ENCODE results near the gene TTC9. TPM values are rescaled to one million over a fixed set of nuclear protein-coding genes. Genes with fewer than 3 reads are reported as not detected.

Gene TTC9
- total RNA-seq, 4 donors from 2014 or later, result 3.6 to 8.7 (median 4.7) TPM

DNA sequence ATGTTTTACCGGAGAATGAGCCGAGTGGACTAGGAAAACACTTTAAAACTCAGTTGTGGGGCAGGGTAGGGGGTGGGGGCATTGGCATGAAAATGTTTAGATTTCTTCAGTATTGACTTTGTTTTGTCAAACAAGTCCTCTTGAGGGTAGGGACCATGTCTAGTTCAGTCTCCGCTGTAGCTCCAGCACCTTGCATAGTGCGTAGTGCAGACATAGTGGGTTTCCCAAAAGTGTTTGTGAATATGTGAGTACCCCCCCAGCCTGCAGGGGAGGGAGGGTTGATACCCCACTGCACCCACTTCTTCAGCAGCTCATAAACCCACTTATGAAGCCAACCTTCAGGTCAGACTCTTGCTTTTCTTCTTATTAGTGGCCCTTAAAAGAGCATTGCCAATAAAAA, 71.4 kb downstream of the TTC9 start:
- 81% methylated on average over 4 of the region's 4 CpGs for WGBS
- H3K4me3 ChIP-seq, result no peak overlapping the region
- TF ChIP-seq POLR2A (IDR thresholded peaks at IDR 0.05), result no peak
- TF ChIP-seq, protein P1, sequence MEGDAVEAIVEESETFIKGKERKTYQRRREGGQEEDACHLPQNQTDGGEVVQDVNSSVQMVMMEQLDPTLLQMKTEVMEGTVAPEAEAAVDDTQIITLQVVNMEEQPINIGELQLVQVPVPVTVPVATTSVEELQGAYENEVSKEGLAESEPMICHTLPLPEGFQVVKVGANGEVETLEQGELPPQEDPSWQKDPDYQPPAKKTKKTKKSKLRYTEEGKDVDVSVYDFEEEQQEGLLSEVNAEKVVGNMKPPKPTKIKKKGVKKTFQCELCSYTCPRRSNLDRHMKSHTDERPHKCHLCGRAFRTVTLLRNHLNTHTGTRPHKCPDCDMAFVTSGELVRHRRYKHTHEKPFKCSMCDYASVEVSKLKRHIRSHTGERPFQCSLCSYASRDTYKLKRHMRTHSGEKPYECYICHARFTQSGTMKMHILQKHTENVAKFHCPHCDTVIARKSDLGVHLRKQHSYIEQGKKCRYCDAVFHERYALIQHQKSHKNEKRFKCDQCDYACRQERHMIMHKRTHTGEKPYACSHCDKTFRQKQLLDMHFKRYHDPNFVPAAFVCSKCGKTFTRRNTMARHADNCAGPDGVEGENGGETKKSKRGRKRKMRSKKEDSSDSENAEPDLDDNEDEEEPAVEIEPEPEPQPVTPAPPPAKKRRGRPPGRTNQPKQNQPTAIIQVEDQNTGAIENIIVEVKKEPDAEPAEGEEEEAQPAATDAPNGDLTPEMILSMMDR (IDR thresholded peaks at IDR 0.05), result no peak
- TF ChIP-seq EP300 (IDR thresholded peaks at IDR 0.05), result no peak
- no peak for TF ChIP-seq POLR2AphosphoS5 (IDR thresholded peaks at IDR 0.05)
- peaks cover 37% of the 10 kb centered on the region for H3K4me1 ChIP-seq
- no peaks in the 10 kb centered on the region for H3K27me3 ChIP-seq
- H3K36me3 ChIP-seq, result no peaks in the 10 kb centered on the region
- no peak for DNase-seq (ENCODE audit: low spot score in 2 of 2)
- H3K9me3 ChIP-seq, result no peaks in the 10 kb centered on the region
- H3K27ac ChIP-seq, result no peak overlapping the region

- TF ChIP-seq, protein P1 (IDR thresholded peaks at IDR 0.05), result no peak
- TF ChIP-seq POLR2A (IDR thresholded peaks at IDR 0.05), result no peak
- TF ChIP-seq POLR2AphosphoS5 (IDR thresholded peaks at IDR 0.05), result no peak
- no peak for TF ChIP-seq EP300 (IDR thresholded peaks at IDR 0.05)
- Histone ChIP-seq H3K4me1 (peaks cover 37% of the 10 kb centered on the region), H3K27ac (no peak overlapping the region), H3K4me3 (no peak overlapping the region), H3K27me3 (no peaks in the 10 kb centered on the region), H3K36me3 (no peaks in the 10 kb centered on the region), H3K9me3 (no peaks in the 10 kb centered on the region)
- no peak for DNase-seq (ENCODE audit: low spot score in 2 of 2)
- 34% methylated on average over 3 of the region's 3 CpGs for WGBS
Measured at GRCh38 chr14:70713511-70713916, 71.8 kb downstream of the TTC9 start.

GRCh38 chr14:70714055-70714550, 72.4 kb downstream of the TTC9 start:
- H3K4me1 ChIP-seq, result peaks cover 36% of the 10 kb centered on the region
- no peak overlapping the region for H3K27ac ChIP-seq
- no peaks in the 10 kb centered on the region for H3K36me3 ChIP-seq
- no peak for DNase-seq (ENCODE audit: low spot score in 2 of 2)
- WGBS, result 19% methylated on average over 8 of the region's 8 CpGs
- no peak overlapping the region for H3K4me3 ChIP-seq
- H3K9me3 ChIP-seq, result no peaks in the 10 kb centered on the region
- TF ChIP-seq EP300 (IDR thresholded peaks at IDR 0.05) (no peak), POLR2AphosphoS5 (IDR thresholded peaks at IDR 0.05) (no peak), POLR2A (IDR thresholded peaks at IDR 0.05) (no peak)
- TF ChIP-seq, protein P1 (IDR thresholded peaks at IDR 0.05), result peak; percentile 37 to 42
- no peaks in the 10 kb centered on the region for H3K27me3 ChIP-seq

- 53% methylated on average over 5 of the region's 5 CpGs for WGBS
- TF ChIP-seq POLR2AphosphoS5 (IDR thresholded peaks at IDR 0.05) (no peak), EP300 (IDR thresholded peaks at IDR 0.05) (no peak), POLR2A (IDR thresholded peaks at IDR 0.05) (no peak)
- TF ChIP-seq, protein P1 (IDR thresholded peaks at IDR 0.05), result no peak
- Histone ChIP-seq H3K27me3 (no peaks in the 10 kb centered on the region), H3K4me3 (no peak overlapping the region), H3K9me3 (no peaks in the 10 kb centered on the region), H3K27ac (no peak overlapping the region), H3K36me3 (no peaks in the 10 kb centered on the region), H3K4me1 (peaks cover 14% of the 10 kb centered on the region)
- DNase-seq (ENCODE audit: low spot score in 2 of 2), result no peak
Measured at GRCh38 chr14:70716483-70716882, 74.8 kb downstream of the TTC9 start.

DNA sequence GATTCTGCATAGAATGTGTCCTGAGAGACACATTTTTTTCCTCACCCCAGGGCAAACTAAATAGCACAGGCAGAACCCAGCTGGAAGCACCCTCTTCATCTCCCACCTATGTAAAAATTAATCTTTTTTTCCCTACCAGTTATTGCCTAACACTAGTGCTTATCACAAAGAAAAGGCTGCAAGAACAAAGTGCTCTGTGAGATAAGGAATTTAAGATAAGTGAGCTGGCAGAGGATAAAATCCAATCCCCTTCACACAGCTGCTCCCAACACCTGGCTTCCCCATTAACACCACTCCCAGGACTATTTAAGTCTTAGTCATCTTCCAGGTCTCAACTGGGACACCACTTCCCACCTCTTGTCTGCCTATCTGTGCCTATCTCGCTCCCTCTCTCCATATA, 75.2 kb downstream of the TTC9 start:
- H3K4me3 ChIP-seq, result no peak overlapping the region
- H3K9me3 ChIP-seq, result no peaks in the 10 kb centered on the region
- H3K4me1 ChIP-seq, result peaks cover 12% of the 10 kb centered on the region
- H3K36me3 ChIP-seq, result no peaks in the 10 kb centered on the region
- TF ChIP-seq POLR2AphosphoS5 (IDR thresholded peaks at IDR 0.05) (no peak), POLR2A (IDR thresholded peaks at IDR 0.05) (no peak), EP300 (IDR thresholded peaks at IDR 0.05) (no peak)
- TF ChIP-seq, protein P1 (IDR thresholded peaks at IDR 0.05), result no peak
- DNase-seq (ENCODE audit: low spot score in 2 of 2), result no peak
- no peak overlapping the region for H3K27ac ChIP-seq
- H3K27me3 ChIP-seq, result no peaks in the 10 kb centered on the region
- WGBS, result 43% methylated on average over 1 of the region's 1 CpG
